Measurements from ENCODE around the gene KANK2.

The KANK2 gene

GRCh38 chr19:11173516-11174155, 23.7 kb downstream of the KANK2 start:
- no peak overlapping the region for H3K4me3 ChIP-seq (ENCODE audit: low read depth, low read length)
- TF ChIP-seq CTCF (IDR thresholded peaks at IDR 0.05; ENCODE audit: low read depth, low read length) (no peak), MYC (IDR thresholded peaks at IDR 0.05; ENCODE audit: low read depth, low read length) (no peak), POLR2A (IDR thresholded peaks at IDR 0.05; ENCODE audit: extremely low read depth, insufficient read length) (no peak), MAX (IDR thresholded peaks at IDR 0.05; ENCODE audit: low read depth, low read length) (no peak)
- DNase-seq (ENCODE audit: low read depth): no peak

GRCh38 chr19:11172576-11172975, 24.8 kb downstream of the KANK2 start:
- TF ChIP-seq CTCF (IDR thresholded peaks at IDR 0.05; ENCODE audit: low read depth, low read length) (no peak), MYC (IDR thresholded peaks at IDR 0.05; ENCODE audit: low read depth, low read length) (no peak), POLR2A (IDR thresholded peaks at IDR 0.05; ENCODE audit: extremely low read depth, insufficient read length) (no peak), MAX (IDR thresholded peaks at IDR 0.05; ENCODE audit: low read depth, low read length) (no peak)
- no peak for DNase-seq (ENCODE audit: low read depth)
- no peak overlapping the region for H3K4me3 ChIP-seq (ENCODE audit: low read depth, low read length)

- no peak overlapping the region for H3K4me3 ChIP-seq (ENCODE audit: low read depth, low read length)
- TF ChIP-seq MAX (IDR thresholded peaks at IDR 0.05; ENCODE audit: low read depth, low read length) (no peak), MYC (IDR thresholded peaks at IDR 0.05; ENCODE audit: low read depth, low read length) (no peak)
- no peak for DNase-seq (ENCODE audit: low read depth)
Observed at GRCh38 chr19:11171144-11171543, 26.2 kb downstream of the KANK2 start.

GRCh38 chr19:11169896-11170678, 27.3 kb downstream of the KANK2 start:
- DNase-seq (ENCODE audit: low read depth): no peak
- H3K4me3 ChIP-seq (ENCODE audit: low read depth, low read length): no peak overlapping the region
- no peak for TF ChIP-seq POLR2A (IDR thresholded peaks at IDR 0.05; ENCODE audit: extremely low read depth, insufficient read length)
- no peak for TF ChIP-seq MAX (IDR thresholded peaks at IDR 0.05; ENCODE audit: low read depth, low read length)
- TF ChIP-seq CTCF (IDR thresholded peaks at IDR 0.05; ENCODE audit: low read depth, low read length): no peak
- TF ChIP-seq MYC (IDR thresholded peaks at IDR 0.05; ENCODE audit: low read depth, low read length): no peak

- TF ChIP-seq CTCF (IDR thresholded peaks at IDR 0.05; ENCODE audit: low read depth, low read length): no peak
- TF ChIP-seq MYC (IDR thresholded peaks at IDR 0.05; ENCODE audit: low read depth, low read length): no peak
- no peak for TF ChIP-seq POLR2A (IDR thresholded peaks at IDR 0.05; ENCODE audit: extremely low read depth, insufficient read length)
- no peak for TF ChIP-seq MAX (IDR thresholded peaks at IDR 0.05; ENCODE audit: low read depth, low read length)
- H3K4me3 ChIP-seq (ENCODE audit: low read depth, low read length): no peak overlapping the region
- no peak for DNase-seq (ENCODE audit: low read depth)
Observed at GRCh38 chr19:11168568-11168967, 28.8 kb downstream of the KANK2 start.

All from NB4 (cell line).